GM12878 (cell line): Measurements from ENCODE around the gene GREB1. TPM values are rescaled to one million over a fixed set of nuclear protein-coding genes. Genes with fewer than 3 reads are reported as not detected.

Experiments used
- BACH1 ChIP-seq: fragments of 450-650 bp; IDR thresholded peaks from 2 replicates; pipeline ENCODE4 v1.6.1; 2017; ENCODE audit warnings: mild to moderate bottlenecking, borderline replicate concordance
- CHD1 ChIP-seq: IDR thresholded peaks from 2 replicates; pipeline ENCODE4 v1.6.1; 2012; ENCODE audit warnings: low read depth, low read length, improper control_type of control experiment
- HDAC6 ChIP-seq: fragments of 200-600 bp; sonication (generic); IDR thresholded peaks from one replicate; pipeline ENCODE4 v1.8.0; 2017; ENCODE audit warnings: antibody characterized with exemption; ENCODE audit not compliant: unreplicated experiment
- POLR2AphosphoS2 ChIP-seq: IDR thresholded peaks from 2 replicates; pipeline ENCODE4 v1.6.1; 2011; ENCODE audit warnings: low read depth, mild to moderate bottlenecking, low read length, improper control_type of control experiment, moderate library complexity
- SKIL ChIP-seq: fragments of 450-650 bp; IDR thresholded peaks from 2 replicates; pipeline ENCODE4 v1.6.1; 2017; ENCODE audit warnings: mild to moderate bottlenecking, low read depth, inconsistent platforms; ENCODE audit not compliant: poor library complexity, severe bottlenecking
- SUPT20H ChIP-seq: IDR thresholded peaks from 2 replicates; pipeline ENCODE4 v1.6.1; 2011; ENCODE audit warnings: low read depth, mild to moderate bottlenecking, low read length, moderate library complexity, borderline replicate concordance; ENCODE audit not compliant: control insufficient read depth
- ZBTB40 ChIP-seq: fragments of 450-650 bp; IDR thresholded peaks from 2 replicates; pipeline ENCODE4 v1.6.1; 2016; ENCODE audit warnings: mild to moderate bottlenecking, moderate library complexity, borderline replicate concordance
- ZZZ3 ChIP-seq: IDR thresholded peaks from 2 replicates; pipeline ENCODE4 v1.6.1; 2011; ENCODE audit warnings: low read depth; ENCODE audit not compliant: control insufficient read depth, insufficient read length
- polyA plus RNA-seq, 11 experiments: library from polyadenylated mRNA; depleted of rRNA in 4 of 11; unstranded in 6 of 11; stranded (reverse) in 5 of 11; fragments of >200 nt; fragmentation: Nextera tagmentation in 4 of 11; fragmentation: Illumina TruSeq in 1 of 11; extraction: Ambion mirVana in 4 of 11; extraction: Trizol in 1 of 11; gene quantifications; 1 replicate in 1 of 11; 2 replicates in 10 of 11; pipeline versions ENCODE4 v1.2.1 to v1.2.3, GENCODE V29; 2011 to 2016; ENCODE audit warnings: inconsistent platforms in 2 of 11, missing spikeins in 2 of 11, low read depth in 1 of 11
- total RNA-seq, 4 experiments: library from RNA; depleted of rRNA in 3 of 4; stranded (reverse); fragments of >200 nt in 3 of 4; fragmentation: Illumina TruSeq in 1 of 4; extraction: Trizol in 1 of 4; gene quantifications; 2 replicates each; pipeline versions ENCODE4 v1.2.1 to v1.2.3, GENCODE V29; 2013 to 2021

Gene GREB1
- total and polyA plus RNA-seq, 10 of the 15 experiments (the other 5 are each of a cell fraction or from before 2014, with no cell fraction given): 0.09 to 2.1 (median 0.37) TPM; not detected in 1

- no peak for TF ChIP-seq ZZZ3
- no peak for TF ChIP-seq SUPT20H
- no peak for TF ChIP-seq CHD1
- no peak for TF ChIP-seq SKIL
- TF ChIP-seq ZBTB40: no peak
- TF ChIP-seq POLR2AphosphoS2: no peak
- no peak for TF ChIP-seq BACH1
- no peak for TF ChIP-seq HDAC6
These were observed 81.4 kb downstream of the GREB1 start (continued) for GRCh38 chr2:11615209-11615608.
